Lower leg skin (tissue), 3 donors: ENCODE data around the gene CRACR2B.

ENCODE experiments used
- CTCF ChIP-seq, 3 donors: fragments of 450-650 bp; IDR thresholded peaks; one replicate each; pipeline ENCODE4 v1.5.1; 2016; ENCODE audit warnings: antibody characterized with exemption in 3 of 3, mild to moderate bottlenecking in 3 of 3, moderate library complexity in 2 of 3
- POLR2A ChIP-seq, 2 donors: fragments of 450-650 bp; IDR thresholded peaks; one replicate each; pipeline ENCODE4 v1.6.1; 2016 to 2017; ENCODE audit warnings: antibody characterized with exemption in 2 of 2, mild to moderate bottlenecking in 1 of 2, moderate library complexity in 1 of 2

DNA sequence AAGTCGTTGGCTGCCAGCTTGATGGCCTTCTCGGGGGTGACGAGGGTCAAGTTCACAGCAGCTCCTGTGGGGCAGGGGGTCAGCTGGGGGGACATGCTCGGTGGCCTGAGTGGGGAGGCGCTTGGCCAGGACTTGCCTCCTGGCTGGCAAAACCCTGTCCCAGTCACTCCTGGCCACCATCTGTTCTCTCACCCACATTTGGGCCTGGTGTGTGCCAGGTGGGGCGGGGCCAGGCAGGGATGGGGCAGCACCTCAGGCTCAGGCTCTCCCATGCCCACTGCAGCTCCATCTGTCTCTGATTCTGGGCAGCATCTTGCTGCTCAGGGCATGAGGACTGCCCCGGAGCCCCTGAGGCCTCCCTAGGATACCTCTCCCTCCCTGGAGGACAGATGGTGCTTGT, 34.2 kb upstream of the CRACR2B start:
- TF ChIP-seq CTCF (IDR thresholded peaks at IDR 0.05) (no peak), POLR2A (IDR thresholded peaks at IDR 0.05) (no peak)
